ENCODE measurements around the gene HOXA7. TPM values are rescaled to one million over a fixed set of nuclear protein-coding genes. Genes with fewer than 3 reads are reported as not detected.

HOXA7 gene
- total RNA-seq, 4 donors from 2014 or later: 0.26 to 9.1 (median 5.2) TPM

DNA sequence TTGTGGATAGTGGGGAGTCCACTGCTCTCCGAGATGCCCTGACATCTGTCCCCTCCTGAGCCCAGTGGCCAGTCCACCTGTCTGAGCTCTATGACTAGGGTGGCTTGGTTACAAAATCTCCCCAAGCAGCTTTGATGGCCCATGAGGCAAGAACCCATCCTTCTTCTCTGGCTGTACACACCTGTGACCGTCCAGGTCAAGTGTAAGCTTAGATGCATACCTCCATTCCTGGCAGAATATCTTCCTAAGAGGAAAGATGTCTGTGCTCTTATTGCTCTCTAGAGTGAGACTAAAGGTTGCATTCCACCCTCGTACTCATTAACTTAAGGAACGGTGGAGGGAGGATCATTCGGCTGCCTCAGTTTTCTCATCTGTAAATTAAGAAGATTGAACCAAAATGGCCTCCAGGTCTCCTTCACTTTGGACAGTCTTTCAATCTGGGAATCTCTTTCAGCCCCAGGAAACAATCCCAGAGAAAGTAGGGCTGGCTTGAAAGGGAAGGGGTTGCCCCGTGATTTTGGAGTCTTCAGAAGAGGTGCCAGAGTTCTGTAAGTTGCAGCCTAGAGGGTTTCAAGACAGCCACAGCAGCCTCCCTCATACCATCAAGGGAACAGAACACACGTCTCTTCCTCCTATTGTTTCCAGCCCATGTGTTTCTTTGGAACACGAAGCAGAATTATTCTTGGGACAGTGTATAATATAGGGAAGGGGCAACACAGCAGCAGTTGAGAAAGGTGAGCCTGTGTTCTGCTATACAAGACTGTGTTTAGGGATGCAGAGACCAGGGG is 31.4 kb downstream of the HOXA7 start:
- H3K27ac ChIP-seq: peak overlapping the region in 1 of 2 donors; percentile 39
- H3K27me3 ChIP-seq: no peaks in the 10 kb centered on the region
- TF ChIP-seq POLR2A (IDR thresholded peaks at IDR 0.05): no peak
- TF ChIP-seq, protein P1, sequence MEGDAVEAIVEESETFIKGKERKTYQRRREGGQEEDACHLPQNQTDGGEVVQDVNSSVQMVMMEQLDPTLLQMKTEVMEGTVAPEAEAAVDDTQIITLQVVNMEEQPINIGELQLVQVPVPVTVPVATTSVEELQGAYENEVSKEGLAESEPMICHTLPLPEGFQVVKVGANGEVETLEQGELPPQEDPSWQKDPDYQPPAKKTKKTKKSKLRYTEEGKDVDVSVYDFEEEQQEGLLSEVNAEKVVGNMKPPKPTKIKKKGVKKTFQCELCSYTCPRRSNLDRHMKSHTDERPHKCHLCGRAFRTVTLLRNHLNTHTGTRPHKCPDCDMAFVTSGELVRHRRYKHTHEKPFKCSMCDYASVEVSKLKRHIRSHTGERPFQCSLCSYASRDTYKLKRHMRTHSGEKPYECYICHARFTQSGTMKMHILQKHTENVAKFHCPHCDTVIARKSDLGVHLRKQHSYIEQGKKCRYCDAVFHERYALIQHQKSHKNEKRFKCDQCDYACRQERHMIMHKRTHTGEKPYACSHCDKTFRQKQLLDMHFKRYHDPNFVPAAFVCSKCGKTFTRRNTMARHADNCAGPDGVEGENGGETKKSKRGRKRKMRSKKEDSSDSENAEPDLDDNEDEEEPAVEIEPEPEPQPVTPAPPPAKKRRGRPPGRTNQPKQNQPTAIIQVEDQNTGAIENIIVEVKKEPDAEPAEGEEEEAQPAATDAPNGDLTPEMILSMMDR (IDR thresholded peaks at IDR 0.05): no peak
- no peaks in the 10 kb centered on the region for H3K36me3 ChIP-seq
- no peak for DNase-seq
- H3K4me3 ChIP-seq: no peak overlapping the region
- intact Hi-C loops (cut with DNase I; ENCODE audit: low total_unique reads): no loop called here
- H3K4me1 ChIP-seq: no peaks in the 10 kb centered on the region
- H3K9me3 ChIP-seq: no peaks in the 10 kb centered on the region

DNA sequence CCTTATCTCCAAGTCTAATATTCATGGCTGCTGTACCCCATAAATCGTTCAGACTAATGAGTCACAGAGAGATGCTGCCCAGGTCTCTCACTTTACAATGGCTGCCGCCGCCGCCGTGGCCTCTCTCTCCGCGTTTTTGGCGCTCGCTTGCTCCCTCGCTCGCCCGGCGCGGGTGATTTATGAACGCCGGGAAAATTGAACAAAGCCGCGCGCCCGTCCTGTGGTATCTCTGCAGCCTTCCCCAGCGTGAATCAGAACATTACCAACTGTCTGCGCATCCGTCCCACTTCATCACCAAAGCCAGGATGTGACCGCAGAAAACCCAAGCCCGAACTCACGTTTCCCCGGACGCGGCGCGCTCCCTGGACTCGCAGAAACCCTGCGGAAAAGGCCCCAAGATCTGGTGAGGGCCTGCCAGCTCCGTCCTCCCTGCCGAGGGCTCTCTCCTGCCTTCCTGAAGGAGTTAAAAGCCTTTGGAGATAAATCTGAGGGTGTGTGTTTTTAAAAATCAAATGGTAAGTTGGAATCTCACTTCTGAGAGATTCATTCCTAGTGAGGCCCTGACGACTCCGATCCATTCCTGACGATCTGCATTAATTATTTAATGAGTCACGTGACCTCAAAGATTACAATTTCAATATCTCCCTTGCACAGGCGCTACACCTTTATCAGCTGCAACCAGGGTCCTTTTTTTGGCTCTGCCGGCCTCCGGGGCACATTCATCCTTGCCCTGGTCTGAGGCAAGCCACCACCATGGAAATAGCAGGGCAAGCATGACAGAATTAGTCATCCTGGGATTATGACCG is 32.2 kb downstream of the HOXA7 start:
- Histone ChIP-seq H3K27me3 (no peaks in the 10 kb centered on the region), H3K27ac (peak overlapping the region in 1 of 2 donors; percentile 39), H3K4me1 (no peaks in the 10 kb centered on the region), H3K9me3 (no peaks in the 10 kb centered on the region), H3K36me3 (no peaks in the 10 kb centered on the region), H3K4me3 (no peak overlapping the region)
- intact Hi-C loops (cut with DNase I; ENCODE audit: low total_unique reads): no loop called here
- peak; percentile 64 to 80 for DNase-seq
- no peak for TF ChIP-seq POLR2A (IDR thresholded peaks at IDR 0.05)
- TF ChIP-seq, protein P1 (IDR thresholded peaks at IDR 0.05): no peak

DNA sequence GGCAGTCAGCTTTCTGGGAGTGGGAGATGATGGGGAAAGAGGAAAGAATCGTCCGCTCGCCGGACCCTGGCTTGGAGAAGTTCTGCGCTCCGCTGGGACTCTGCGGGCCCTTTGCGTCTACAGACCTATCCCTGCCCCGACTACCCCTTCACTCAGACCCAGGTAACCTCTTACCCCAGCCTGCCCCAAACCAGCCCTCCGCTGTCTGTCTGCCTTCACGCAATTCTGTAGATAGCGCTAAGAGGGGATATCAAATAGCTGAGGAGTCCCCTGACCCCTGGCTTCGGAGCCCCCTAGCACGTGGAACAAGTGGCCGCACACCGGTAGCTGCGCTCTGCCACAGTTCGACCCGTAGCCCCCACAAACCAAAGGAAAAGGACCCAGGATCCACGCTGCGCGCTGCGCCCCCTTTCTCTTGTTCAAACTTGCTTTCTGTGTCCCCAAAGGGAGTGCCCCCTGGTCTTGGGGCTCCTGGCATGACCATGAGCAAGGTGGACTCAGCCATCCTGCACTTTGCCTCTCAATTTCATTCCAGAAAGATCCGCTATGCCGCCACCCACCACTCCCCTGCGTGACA is 32.9 kb downstream of the HOXA7 start:
- TF ChIP-seq, protein P1 (IDR thresholded peaks at IDR 0.05): no peak
- TF ChIP-seq POLR2A (IDR thresholded peaks at IDR 0.05): no peak
- no peaks in the 10 kb centered on the region for H3K9me3 ChIP-seq
- DNase-seq: no peak
- intact Hi-C loops (cut with DNase I; ENCODE audit: low total_unique reads): no loop called here
- no peak overlapping the region for H3K4me3 ChIP-seq
- H3K4me1 ChIP-seq: no peaks in the 10 kb centered on the region
- H3K27me3 ChIP-seq: no peaks in the 10 kb centered on the region
- peak overlapping the region in 1 of 2 donors; percentile 39 for H3K27ac ChIP-seq
- H3K36me3 ChIP-seq: no peaks in the 10 kb centered on the region

DNA sequence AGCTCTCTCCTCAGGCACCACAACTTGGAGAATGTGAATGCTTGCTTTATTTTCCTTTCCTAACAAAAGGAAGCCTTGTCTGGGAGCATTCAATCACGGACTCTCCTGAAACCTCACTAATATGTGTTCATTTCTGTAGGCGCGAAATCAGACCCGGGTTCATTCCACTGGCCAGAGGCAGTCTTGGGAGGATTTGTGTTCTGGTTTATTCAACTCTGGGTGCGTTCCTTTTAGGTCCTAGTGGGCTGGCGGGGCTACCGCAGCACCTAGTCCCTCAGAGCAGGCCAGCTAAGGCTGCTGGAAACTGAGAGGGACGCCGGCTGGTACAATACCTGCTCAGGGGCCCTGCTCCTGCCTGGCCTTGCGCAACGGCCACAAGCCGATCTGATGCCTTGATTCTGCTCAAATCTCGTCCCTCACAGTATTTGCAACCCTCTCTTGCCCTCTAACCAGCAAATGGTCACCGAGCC is 33.4 kb downstream of the HOXA7 start:
- intact Hi-C loops (cut with DNase I; ENCODE audit: low total_unique reads): no loop called here
- no peak overlapping the region for H3K4me3 ChIP-seq
- no peaks in the 10 kb centered on the region for H3K4me1 ChIP-seq
- no peaks in the 10 kb centered on the region for H3K27me3 ChIP-seq
- no peaks in the 10 kb centered on the region for H3K36me3 ChIP-seq
- H3K9me3 ChIP-seq: no peaks in the 10 kb centered on the region
- no peak for DNase-seq
- peak overlapping the region in 1 of 2 donors; percentile 39 for H3K27ac ChIP-seq
- TF ChIP-seq, protein P1 (IDR thresholded peaks at IDR 0.05): no peak
- TF ChIP-seq POLR2A (IDR thresholded peaks at IDR 0.05): no peak
